GM18520 (cell line): ENCODE results near the gene TMEFF2.

Source experiments
- ATAC-seq: cut with Tn5 transposase; IDR thresholded peaks from one replicate; pipeline ENCODE4 v1.9.1; 2021; ENCODE audit not compliant: unreplicated experiment

Gene TMEFF2

DNA sequence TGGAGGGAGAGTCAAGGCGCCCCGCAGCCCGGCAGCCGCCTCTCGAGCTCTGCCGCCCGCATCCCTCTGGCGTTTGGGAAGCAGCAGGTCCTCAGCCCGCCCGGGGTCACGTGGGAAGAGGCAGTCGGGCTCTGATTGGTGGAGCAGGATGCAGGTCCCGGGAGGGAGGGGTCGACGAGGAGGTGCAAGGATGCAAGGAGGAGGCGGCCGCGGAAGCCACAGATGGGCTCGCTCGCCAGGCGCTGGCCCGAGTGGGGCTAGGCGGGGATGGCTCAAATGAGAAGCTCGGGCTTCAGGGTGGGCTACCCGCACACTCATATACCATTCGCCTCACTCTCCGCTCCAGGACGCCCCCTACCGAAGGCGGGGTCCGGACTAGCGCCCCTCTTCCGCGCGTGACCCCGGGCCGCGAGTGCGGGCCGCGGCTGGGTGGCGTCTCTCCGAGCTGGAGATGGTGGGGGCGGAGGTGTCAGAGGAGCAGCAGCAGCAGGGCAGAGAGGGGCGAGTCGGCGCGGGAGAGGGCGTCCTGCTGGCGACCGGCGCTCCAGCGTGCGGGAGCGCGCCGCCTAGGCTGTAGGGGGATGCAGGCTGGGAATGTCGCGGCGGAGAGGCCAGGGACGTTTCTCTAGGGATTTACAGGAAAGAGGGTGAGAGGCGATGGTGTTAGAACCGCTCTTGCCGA lies at the start of gene TMEFF2:
Gene TMEFF2 (minus strand): TSS at position 68 of the 682 bp plus-strand sequence. CDS start 409 bp downstream, outside the sequence.
- ATAC-seq: no peak

DNA sequence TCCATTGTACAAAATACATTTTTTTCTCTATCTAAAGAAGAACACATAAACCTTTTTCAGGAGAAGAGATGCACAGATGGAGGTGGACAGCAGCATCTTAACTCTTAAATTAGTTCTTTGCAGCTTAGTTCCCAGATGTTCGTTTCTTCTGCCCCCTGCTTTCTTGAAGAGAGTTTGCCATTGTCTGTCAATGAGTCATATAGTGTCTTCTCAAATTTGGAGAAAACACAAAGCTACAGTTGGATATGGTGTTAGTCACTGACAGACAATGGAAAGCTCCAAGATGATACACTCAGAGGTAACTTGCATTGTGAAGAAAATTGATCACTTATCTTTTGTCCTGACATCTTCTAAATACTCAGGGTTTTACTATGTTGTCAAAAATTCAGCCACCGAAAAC lies 48.8 kb upstream of the TMEFF2 start:
- no peak for ATAC-seq

DNA sequence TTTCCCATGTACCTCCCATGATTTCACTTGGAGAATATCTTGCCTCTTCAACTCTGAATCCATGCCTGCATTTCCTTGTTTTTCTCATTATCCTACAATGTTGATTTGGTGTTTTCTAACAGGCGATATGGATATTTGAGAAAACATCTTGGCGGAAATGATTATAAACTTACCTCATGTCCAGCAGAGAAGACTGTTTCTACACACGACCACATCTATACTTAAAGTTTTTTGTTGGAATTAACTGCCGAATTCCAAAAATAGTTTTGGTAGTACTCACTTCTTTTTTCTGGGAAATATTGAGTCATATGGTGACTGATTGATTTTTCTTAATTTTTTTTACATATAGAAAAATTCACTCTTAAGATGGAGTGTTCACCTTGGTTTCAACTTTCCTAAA lies 41.4 kb upstream of the TMEFF2 start:
- ATAC-seq: no peak

GRCh38 chr2:192230889-192231453 lies 36.2 kb upstream of the TMEFF2 start:
- no peak for ATAC-seq

DNA sequence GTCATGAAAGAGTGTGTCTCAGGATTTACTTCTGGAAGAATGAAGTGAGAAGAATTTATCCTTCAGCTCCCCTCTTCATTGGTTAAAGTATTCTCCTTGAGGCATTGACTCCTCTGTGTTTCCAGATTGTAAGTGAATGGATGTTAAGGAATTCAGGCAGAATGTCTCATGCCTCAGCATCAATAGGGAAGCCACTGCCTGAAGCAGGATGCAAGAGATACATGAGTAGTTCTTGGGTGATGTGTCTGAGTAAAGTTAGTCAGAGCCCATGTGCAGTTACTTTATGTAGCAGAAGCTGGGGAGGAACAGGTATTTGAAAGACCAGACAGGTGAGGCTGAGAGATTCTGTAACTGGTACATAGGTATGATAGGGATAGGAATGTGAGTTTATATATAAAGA lies 34.0 kb upstream of the TMEFF2 start:
- no peak for ATAC-seq

DNA sequence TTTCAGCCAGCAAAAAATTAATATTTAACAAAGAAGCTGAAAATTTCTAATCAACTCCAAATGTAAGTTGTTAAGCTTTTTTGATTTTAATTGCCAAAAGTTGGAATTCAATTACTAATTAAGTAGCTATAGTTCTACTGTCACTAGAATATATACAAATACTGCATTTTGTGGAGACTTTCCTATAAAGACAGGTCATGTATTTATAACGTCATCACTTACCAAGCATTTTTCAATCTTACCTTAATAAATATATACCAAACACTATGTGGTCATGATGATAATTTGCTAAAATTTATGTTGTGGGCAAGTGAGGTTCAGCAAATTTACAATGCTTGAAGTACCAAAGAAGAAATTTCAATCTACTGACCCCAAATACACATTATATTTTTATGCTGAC lies 24.2 kb upstream of the TMEFF2 start:
- ATAC-seq: no peak

GRCh38 chr2:192218377-192218776 lies 23.6 kb upstream of the TMEFF2 start:
- ATAC-seq: no peak

- ATAC-seq: no peak
Observed at GRCh38 chr2:192216336-192216735, 21.6 kb upstream of the TMEFF2 start.

DNA sequence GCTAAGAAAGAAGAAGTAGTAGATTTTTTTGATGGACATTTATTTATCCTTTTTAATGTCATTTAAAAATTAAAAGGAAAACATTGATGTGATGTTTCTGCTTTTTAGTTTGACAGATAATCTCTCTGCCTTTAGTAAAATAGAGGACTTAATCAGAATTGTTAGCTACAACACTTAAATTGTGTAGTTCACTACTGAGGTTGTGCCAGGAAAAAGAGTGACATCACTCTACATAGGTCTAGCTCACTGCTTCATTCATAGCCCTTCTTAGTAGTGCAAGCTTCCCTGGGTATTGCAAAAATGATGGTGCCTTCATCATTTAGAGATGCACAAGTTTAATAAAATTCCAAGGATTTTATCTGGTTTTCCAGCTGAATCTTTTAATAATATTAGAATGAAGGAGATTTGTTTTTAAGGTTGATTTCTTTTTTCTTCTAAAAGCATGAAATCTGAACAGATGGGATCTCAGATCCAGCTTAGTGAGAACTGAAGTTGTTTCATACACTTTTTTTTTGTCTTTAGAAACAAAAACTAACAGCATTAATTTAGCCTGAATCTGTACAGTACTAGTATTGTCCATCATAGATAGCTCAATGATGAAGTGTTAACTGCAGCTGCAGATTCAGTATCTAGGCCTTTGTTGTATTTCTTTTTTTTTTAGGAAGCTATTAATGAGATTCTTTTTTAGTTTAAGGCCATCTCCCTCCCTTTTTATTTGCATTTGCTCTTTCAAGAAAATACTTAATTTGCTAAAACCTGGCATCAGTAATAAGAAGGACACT lies 20.6 kb upstream of the TMEFF2 start:
- ATAC-seq: no peak

DNA sequence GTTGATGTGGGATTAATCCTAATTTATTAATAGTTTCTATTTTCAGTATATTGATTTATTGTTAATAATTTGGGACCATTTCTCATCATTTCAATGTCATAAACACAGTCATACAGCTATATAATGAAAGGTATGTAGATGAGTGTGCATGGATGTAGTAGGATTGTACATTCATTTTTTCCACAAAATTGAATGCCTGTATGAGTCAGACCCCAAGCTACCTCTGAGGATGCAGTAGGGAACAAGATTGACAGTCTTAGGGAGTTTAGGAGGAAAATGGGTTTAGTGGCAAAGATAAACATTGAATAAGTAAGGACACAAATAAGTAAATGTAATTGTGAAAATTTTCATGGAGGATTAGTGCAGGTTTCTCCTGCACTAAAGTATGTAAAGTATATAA lies 14.1 kb upstream of the TMEFF2 start:
- ATAC-seq: no peak

- ATAC-seq: no peak
Observed at GRCh38 chr2:192206399-192206798, 11.7 kb upstream of the TMEFF2 start.

DNA sequence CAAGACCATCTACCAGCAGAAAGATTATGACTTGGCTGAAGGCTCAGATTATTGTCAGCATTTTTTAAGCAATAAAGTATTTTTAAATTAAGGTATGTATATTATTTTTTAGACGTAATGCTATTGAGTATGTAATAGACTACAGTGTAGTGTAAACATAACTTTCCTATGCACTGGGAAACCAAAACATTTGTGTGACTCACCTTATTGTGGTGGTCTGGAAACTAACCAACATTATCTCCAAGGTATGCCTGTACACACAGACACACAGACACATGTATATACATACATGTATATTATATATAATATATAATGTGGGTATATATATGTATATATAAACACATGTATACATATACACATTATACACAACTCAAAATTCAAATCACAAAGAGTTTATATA lies 9.1 kb upstream of the TMEFF2 start:
- ATAC-seq: no peak

DNA sequence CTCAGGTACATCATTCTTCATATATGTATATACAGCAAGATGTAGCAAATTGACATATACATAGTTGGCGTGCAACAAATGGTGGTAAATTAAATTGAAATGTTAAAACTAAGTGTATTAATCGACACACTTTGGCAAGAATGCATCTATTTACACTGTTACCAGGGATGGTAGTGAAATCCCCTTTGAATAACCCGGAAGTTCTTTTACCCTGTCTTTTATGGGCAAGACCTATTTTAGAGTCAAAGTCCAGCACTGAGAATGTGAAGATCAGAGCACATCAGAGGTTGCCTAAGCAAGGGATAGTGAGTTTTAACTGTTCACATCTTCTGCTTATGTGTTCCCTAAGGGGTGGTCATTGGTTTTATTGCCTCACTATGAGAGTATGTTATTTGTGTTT lies 7.6 kb upstream of the TMEFF2 start:
- no peak for ATAC-seq

DNA sequence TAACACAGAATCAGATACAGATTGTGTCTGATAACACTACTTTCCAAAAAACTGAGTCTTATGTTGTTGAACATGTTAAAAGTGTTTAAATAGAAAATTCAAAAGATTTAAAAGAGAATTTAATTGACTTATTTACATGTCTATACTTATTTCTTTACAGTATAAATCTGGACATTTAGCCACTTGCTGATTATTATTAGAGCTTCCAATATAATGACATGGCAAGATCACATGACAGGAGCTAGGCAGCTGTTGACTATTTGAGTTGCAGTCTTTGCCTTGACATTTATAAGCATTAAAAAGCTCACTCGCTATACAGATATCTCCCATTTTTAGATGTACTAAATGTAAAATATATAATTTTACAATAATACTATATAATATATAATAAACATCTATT lies 6.4 kb upstream of the TMEFF2 start:
- ATAC-seq: no peak

DNA sequence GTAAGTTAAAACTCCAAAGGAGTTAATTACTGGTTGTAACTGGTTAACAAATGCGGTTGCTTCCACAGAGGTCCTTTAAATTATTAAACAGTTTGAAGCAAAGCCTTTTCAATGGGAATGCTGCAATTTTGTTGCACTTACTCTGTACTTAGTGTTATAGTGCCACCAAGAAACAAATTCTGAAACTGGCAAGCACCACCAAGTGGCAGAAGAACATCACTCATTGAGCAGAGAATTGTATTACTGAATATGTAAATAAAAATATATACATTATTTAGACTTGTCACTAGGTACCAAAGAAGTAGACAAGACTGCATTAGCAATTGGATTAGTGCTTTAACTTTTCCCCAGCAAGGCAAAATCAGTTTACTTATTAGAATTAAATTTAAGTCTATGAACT lies 2.6 kb upstream of the TMEFF2 start:
- no peak for ATAC-seq

GRCh38 chr2:192196421-192197194 lies 1.9 kb upstream of the TMEFF2 start:
- ATAC-seq: no peak

GRCh38 chr2:192195548-192196418 lies 1.1 kb upstream of the TMEFF2 start:
- no peak for ATAC-seq

DNA sequence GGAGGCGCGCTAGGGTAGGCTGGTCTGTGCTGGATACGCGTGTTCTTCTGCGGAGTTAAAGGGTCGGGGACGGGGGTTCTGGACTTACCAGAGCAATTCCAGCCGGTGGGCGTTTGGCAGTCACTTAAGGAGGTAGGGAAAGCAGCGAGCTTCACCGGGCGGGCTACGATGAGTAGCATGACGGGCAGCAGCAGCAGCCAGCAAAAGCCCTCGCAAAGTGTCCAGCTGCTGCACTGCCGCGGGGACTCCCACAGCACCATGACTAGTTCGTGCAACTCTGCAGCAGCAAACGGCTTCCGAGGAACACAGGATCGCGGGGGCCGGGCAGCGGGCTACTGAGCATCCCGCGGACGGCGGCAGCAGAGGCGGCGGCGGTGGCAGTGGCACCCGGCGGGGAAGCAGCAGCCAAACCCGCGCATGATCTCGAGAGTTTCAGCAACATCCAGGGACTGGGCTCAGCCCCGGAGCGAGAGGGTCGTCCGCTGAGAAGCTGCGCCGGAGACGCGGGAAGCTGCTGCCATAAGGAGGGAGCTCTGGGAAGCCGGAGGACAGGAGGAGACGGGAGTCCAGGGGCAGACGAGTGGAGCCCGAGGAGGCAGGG lies 368 bp downstream of the TMEFF2 start:
- ATAC-seq: no peak

DNA sequence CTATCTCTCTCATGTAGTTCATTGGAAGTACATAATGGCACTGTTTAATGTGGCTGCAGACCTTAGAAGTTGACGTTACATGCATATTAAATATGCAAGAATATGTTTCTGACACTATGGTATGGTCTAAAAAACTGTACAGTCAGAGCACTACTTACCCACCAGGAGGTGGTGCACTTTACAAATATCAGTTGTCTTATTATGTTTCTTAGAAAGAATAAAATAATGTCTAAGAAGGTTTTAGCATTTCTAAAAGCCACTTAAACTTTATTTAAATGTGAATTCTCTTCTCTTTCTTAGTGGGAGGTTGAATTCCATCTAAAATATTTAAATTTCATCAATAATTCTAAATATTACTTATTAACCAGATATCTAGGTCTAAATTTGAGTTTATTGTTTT lies 4.3 kb downstream of the TMEFF2 start:
- ATAC-seq: no peak

- no peak for ATAC-seq
Observed at GRCh38 chr2:192186806-192187205, 7.9 kb downstream of the TMEFF2 start.
